AG04450 (cell line): Measurements from ENCODE around the gene DHRS3. TPM values are rescaled to one million over a fixed set of nuclear protein-coding genes. Genes with fewer than 3 reads are reported as not detected.
"Not testable (repeated sequence)": the region's sequence is repeated elsewhere in the genome, so short reads cannot be mapped to it uniquely, and the experiment has no call there.

ENCODE experiments used
- CTCF ChIA-PET: fragments of 300-600, 350-600 bp; formaldehyde crosslinking; extraction: SDS; loops from one replicate; lab custom pipeline; 2022; ENCODE audit warnings: antibody characterized with exemption, inconsistent platforms; lab: Charles Lee
- POLR2A ChIA-PET: fragments of 350-600 bp; formaldehyde crosslinking; extraction: SDS; loops from one replicate; lab custom pipeline; 2021; ENCODE audit warnings: antibody characterized with exemption, inconsistent platforms; lab: Yijun Ruan, JAX
- DNase-seq: peaks from one replicate; pipeline ENCODE4 v3.0.0-alpha.2; 2011; ENCODE audit warnings: low read depth, low spot score
- H3K27ac ChIP-seq: one replicate; pipeline ENCODE4 v1.5.1; 2012; ENCODE audit warnings: low read depth, low read length, control low read depth
- H3K27me3 ChIP-seq: one replicate; pipeline ENCODE4 v1.6.0; 2012; ENCODE audit warnings: low read length; ENCODE audit not compliant: control insufficient read depth, insufficient read depth
- H3K4me3 ChIP-seq: 2 replicates; pipeline ENCODE4 v1.5.1; 2011; ENCODE audit warnings: mild to moderate bottlenecking, low read depth, low read length, control low read depth
- H3K9me3 ChIP-seq: 2 replicates; pipeline ENCODE4 v1.5.1; 2012; ENCODE audit warnings: low read length; ENCODE audit not compliant: control insufficient read depth, insufficient read depth
- polyA plus RNA-seq: library from polyadenylated mRNA; depleted of rRNA; stranded (reverse); fragments of >200 nt; gene quantifications from 2 replicates; pipeline ENCODE4 v1.2.3, GENCODE V29; 2011; rRNA removed
- small RNA-seq: library from RNA; depleted of rRNA; stranded (forward); fragments of <200 nt; gene quantifications from one replicate; pipeline ENCODE3, GENCODE V24; 2012; ENCODE audit warnings: low read depth; ENCODE audit not compliant: insufficient read length
- TF ChIP-seq, protein P1 (sequence below): IDR thresholded peaks from 2 replicates; pipeline ENCODE4 v1.5.1; 2011; ENCODE audit warnings: low read depth, low read length, control low read depth, inconsistent platforms

The DHRS3 gene
- polyA plus RNA-seq, 1 experiment: 42.3 TPM

DNA sequence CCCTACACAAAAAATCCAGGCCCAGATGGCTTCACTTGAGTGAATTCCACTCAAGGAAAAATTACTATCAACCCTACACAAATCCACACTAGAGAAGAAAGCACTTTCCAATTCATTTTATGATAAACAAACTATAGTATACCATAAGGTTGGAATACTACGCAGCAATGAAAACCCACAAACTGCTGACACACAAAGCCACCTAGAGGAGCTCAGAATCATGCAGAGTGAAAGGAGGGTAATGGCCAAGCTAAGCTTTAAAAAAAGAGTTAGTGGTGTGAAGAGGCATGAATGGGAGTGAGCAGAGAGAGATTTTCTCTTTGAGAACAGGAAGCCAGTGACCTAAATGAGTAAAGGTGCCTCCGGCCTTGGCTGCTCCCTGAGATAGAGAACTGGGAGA, 93.7 kb downstream of the DHRS3 start:
- DNase-seq: no peak
- Histone ChIP-seq H3K9me3 (no peaks in the 10 kb centered on the region; the same call in 1 of the 2 replicates), H3K4me3 (no peak overlapping the region), H3K27me3 (peaks cover under 1% of the 10 kb centered on the region), H3K27ac (no peak overlapping the region)
- ChIA-PET POLR2A (no interaction called here), CTCF (no interaction called here)
- TF ChIP-seq, protein P1, sequence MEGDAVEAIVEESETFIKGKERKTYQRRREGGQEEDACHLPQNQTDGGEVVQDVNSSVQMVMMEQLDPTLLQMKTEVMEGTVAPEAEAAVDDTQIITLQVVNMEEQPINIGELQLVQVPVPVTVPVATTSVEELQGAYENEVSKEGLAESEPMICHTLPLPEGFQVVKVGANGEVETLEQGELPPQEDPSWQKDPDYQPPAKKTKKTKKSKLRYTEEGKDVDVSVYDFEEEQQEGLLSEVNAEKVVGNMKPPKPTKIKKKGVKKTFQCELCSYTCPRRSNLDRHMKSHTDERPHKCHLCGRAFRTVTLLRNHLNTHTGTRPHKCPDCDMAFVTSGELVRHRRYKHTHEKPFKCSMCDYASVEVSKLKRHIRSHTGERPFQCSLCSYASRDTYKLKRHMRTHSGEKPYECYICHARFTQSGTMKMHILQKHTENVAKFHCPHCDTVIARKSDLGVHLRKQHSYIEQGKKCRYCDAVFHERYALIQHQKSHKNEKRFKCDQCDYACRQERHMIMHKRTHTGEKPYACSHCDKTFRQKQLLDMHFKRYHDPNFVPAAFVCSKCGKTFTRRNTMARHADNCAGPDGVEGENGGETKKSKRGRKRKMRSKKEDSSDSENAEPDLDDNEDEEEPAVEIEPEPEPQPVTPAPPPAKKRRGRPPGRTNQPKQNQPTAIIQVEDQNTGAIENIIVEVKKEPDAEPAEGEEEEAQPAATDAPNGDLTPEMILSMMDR: no peak

DNA sequence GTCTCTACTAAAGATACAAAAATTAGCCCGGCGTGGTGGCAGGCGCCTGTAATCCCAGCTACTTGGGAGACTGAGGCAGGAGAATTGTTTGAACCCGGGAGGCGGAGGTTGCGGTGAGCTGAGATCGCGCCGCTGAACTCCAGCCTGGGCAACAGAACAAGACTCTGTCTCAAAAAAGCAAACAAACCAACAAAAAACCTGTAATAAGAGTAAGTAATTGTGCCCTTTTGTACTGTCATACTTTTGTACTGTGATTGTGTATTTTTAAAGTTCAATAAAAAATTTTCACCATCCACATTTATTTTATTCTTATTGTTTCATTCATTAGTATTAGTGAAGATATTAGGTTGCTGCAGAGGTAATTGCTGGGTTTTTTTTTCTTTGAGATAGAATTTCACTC, 95.2 kb downstream of the DHRS3 start:
- H3K27ac ChIP-seq, CTCF ChIA-PET, POLR2A ChIA-PET, H3K4me3 ChIP-seq, H3K9me3 ChIP-seq, H3K27me3 ChIP-seq, DNase-seq: not testable (repeated sequence)

DNA sequence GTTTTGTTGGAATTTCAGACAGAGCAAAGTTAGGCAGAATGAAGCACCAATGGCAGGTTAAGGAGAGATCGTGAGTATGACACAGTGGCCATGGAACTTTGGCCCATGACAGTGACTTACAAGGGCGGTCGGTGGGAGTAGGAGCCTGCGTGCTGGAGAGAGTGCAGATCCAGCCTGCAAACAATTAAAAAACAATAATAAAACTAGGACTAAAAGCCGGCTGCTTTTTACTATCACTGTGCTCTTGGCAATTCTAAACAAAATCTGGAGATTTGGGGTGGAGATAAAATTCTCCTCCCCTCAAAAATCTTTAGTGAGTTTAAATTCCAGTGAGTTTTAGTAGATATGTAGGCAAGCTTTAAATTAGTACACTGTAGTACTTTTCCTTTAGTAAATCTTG, 96.9 kb downstream of the DHRS3 start:
- CTCF ChIA-PET: no interaction called here
- TF ChIP-seq, protein P1: no peak
- no peak for DNase-seq

DNA sequence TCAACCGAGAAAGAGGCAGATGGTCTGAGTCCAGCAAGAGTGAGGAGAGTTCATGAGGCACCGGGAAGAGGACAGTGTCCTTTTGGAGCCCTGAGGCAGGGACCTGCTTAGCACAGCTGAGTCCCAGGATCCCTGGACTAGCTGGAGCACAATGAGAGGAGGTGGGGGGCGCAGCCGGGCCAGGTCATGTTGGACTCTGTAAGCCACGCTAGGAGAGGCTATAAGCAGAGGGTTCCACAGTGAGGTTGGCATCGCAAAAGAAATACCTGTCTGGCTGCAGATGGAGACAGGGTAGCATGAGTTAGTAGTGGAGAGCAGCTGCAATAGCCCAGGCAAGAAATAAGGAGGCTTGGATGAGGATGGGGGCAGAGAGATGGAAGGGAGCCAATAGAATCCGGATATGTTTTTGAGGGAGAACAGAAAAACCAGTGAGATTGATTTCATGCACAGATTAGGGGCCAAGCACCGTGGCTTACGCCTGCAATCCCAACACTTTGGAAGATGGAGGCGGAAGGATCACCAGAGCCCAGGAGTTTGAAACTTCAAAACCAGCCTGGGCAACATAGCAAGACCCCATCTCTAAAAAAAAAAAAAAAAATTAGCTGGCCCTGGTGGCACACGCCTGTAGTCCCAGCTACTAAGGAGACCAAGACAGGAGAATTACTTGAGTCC, 98.2 kb downstream of the DHRS3 start:
- Histone ChIP-seq H3K9me3 (no peaks in the 10 kb centered on the region), H3K4me3 (no peak overlapping the region), H3K27me3 (peaks cover 3% of the 10 kb centered on the region), H3K27ac (no peak overlapping the region)
- CTCF ChIA-PET: no interaction called here
- DNase-seq: no peak
- TF ChIP-seq, protein P1: no peak
- POLR2A ChIA-PET: interaction anchor here (0.6 to 1.1 kb wide), 2 partner anchors 9 to 72 kb away, joined by 3 to 5 read pairs; no protein-coding TSS in a partner anchor

More for the DNA sequence above, 96.9 kb downstream of the DHRS3 start:
- Histone ChIP-seq H3K9me3 (no peaks in the 10 kb centered on the region), H3K27ac (no peak overlapping the region), H3K27me3 (peaks cover 3% of the 10 kb centered on the region), H3K4me3 (no peak overlapping the region)
- POLR2A ChIA-PET: no interaction called here

DNA sequence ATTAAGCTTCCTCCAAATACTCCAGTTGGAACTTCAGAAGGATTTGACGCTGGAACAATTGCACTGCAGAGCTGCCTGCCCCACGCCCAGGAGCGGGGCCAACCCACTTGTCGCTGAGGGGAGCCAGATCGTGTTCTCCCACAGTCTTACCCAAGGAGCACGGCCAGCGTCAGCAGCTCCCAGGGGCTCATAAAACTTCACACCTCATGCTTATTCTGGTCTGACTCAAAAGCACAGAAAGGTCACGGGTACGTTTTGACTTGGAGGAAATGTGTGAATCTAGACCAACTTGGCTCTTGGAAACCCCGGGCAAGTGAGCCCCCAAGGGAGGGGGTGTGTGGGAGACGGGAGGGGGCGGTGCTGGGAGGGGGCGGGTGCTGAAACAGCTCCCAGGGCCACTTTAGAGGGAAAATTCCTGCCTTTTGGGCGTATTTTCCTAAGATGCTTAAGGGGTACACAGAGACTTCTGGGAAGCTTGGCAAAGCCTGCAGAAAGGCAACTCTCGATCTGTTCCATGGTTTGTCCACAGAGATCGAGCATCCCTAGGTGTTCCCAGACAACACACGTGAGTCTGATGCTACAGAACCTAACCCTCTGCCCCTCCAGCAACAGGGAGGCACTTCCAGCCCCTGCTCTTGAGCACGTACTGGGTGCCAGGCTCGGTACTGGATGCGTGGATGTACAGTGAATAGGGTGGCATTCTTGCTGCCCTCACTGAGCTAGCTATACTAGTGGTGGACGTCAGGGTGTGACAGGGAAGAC, 98.9 kb downstream of the DHRS3 start:
- H3K27ac ChIP-seq: no peak overlapping the region
- DNase-seq: no peak
- H3K4me3 ChIP-seq: no peak overlapping the region
- H3K9me3 ChIP-seq: no peaks in the 10 kb centered on the region
- TF ChIP-seq, protein P1: no peak
- H3K27me3 ChIP-seq: peaks cover 3% of the 10 kb centered on the region
- CTCF ChIA-PET: no interaction called here
- POLR2A ChIA-PET: interaction anchor here (0.6 to 1.1 kb wide), 2 partner anchors 9 to 71 kb away, joined by 3 to 5 read pairs; no protein-coding TSS in a partner anchor

Small RNA genes within 50 kb of the gene (small RNA-seq; reads per million reads assigned to genes)
- gene MIR6730 (not detected), gene RNU6ATAC18P (not detected)

Other genes starting within 250 kb of the DHRS3 start
- gene AADACL4, start 25.9 kb upstream of the DHRS3 start, polyA plus RNA-seq: not detected in 2 replicates
- gene AADACL3, start 97.9 kb upstream of the DHRS3 start, polyA plus RNA-seq: not detected in 2 replicates
- not detected in 2 replicates for gene CFAP107, start 128.0 kb upstream of the DHRS3 start, polyA plus RNA-seq
- not detected in 2 replicates for gene PRAMEF12, start 155.5 kb upstream of the DHRS3 start, polyA plus RNA-seq
- not detected in 2 replicates for gene PRAMEF1, start 173.2 kb upstream of the DHRS3 start, polyA plus RNA-seq
- gene PRAMEF11, start 213.2 kb upstream of the DHRS3 start, polyA plus RNA-seq: not detected in 2 replicates
- not detected in 2 replicates for gene HNRNPCL1, start 230.5 kb upstream of the DHRS3 start, polyA plus RNA-seq
- not detected in 2 replicates for gene PRAMEF2, start 238.9 kb upstream of the DHRS3 start, polyA plus RNA-seq